ENCODE data around the gene RHCE.

Gene RHCE

GRCh38 chr1:25433389-25434186 lies 13.0 kb upstream of the RHCE start:
- TF ChIP-seq CTCF (IDR thresholded peaks at IDR 0.05; ENCODE audit: low read depth, low read length), result no peak
- no peak overlapping the region for H3K4me3 ChIP-seq (ENCODE audit: low read depth, low read length)
- no peak for DNase-seq (ENCODE audit: low read depth, low spot score)
- in situ Hi-C loops (cut with HindIII; ENCODE audit: low sequenced_read_pairs), result no loop called here

- TF ChIP-seq CTCF (IDR thresholded peaks at IDR 0.05; ENCODE audit: low read depth, low read length), result no peak
- in situ Hi-C loops (cut with HindIII; ENCODE audit: low sequenced_read_pairs), result no loop called here
- H3K4me3 ChIP-seq (ENCODE audit: low read depth, low read length), result no peak overlapping the region
- no peak for DNase-seq (ENCODE audit: low read depth, low spot score)
These were observed 12.2 kb upstream of the RHCE start for GRCh38 chr1:25432749-25433388.

- DNase-seq (ENCODE audit: low read depth, low spot score), result no peak
- in situ Hi-C loops (cut with HindIII; ENCODE audit: low sequenced_read_pairs), result no loop called here
- H3K4me3 ChIP-seq (ENCODE audit: low read depth, low read length), result peak overlapping the region; percentile 75
- no peak for TF ChIP-seq CTCF (IDR thresholded peaks at IDR 0.05; ENCODE audit: low read depth, low read length)
These were observed 11.5 kb upstream of the RHCE start for GRCh38 chr1:25431955-25432719.

- in situ Hi-C loops (cut with HindIII; ENCODE audit: low sequenced_read_pairs), result no loop called here
- DNase-seq (ENCODE audit: low read depth, low spot score), result no peak
- TF ChIP-seq CTCF (IDR thresholded peaks at IDR 0.05; ENCODE audit: low read depth, low read length), result no peak
These were observed 10.6 kb upstream of the RHCE start for GRCh38 chr1:25430967-25431881.

GRCh38 chr1:25430073-25430966 lies 9.7 kb upstream of the RHCE start, which contains the start of gene MACO1:
Gene MACO1, plus strand, starts transcription at chr1:25430897. Its CDS starts 202 bp downstream, at chr1:25431099.
- peak; percentile 98 for DNase-seq (ENCODE audit: low read depth, low spot score)
- TF ChIP-seq CTCF (IDR thresholded peaks at IDR 0.05; ENCODE audit: low read depth, low read length), result no peak
- in situ Hi-C loops (cut with HindIII; ENCODE audit: low sequenced_read_pairs), result no loop called here
- H3K4me3 ChIP-seq (ENCODE audit: low read depth, low read length), result peak within 1 kb of the TSS; percentile 75

More at GRCh38 chr1:25430967-25431881, 10.6 kb upstream of the RHCE start:
- H3K4me3 ChIP-seq (ENCODE audit: low read depth, low read length), result peak overlapping the region; percentile 75

Measured in astrocyte of the spinal cord (primary cell).